T-helper 2 cell (primary cell): ENCODE results near the gene MPZL2.
A peak's percentile ranks its signal among the peaks of the same experiment; 100 is the strongest.

Experiments
- DNase-seq, 5 experiments: peaks; one replicate each; pipeline versions ENCODE4 v3.0.0 to v3.0.0-alpha.2; 2012 to 2022

MPZL2 gene

DNA sequence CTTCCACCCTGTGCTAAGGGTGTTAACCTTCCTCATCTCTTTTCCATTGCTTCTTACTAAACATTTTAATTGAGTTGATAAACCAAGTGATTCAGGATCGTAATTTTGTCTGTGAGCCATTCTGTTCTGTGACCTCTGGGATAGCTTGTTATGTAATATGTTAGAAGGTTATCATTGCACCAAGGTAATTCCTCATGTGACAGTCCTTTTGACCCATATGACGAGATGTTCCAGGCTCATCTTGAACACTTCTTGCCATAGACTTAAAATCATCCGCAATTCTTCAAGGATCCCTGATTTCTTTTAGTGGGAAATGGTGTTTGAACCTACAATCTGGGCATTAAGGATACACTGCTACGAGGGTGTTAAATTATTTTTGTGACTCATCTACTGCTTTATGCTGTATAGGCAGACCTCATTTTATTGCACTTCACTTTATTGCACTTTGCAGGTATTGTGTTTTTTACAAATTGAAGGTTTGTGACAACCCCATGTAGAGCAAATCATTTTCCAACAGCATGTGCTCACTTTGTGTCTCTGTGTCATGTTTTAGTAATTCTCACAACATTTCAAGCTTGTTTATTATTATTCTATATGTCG is 19.0 kb upstream of the MPZL2 start:
- DNase-seq = no peak

DNA sequence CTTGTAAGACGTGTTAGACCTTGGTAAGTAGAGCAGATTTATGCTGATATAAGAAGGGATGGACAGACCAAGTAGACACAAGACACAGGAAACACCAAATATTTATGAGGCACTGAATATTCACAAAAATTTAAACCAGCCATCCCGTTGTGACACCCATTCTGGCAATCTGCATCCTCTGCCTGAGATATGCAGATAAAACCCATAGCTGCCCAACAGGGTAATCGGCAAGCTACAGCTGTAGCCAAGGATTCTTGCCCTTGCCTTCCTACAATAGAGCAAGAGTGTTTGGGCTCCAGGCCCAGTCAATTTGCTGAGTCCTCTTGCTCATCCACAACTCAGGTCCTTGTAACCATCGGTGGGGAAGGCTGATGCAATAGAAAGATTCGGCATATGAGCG is 18.5 kb upstream of the MPZL2 start:
- no peak for DNase-seq

DNA sequence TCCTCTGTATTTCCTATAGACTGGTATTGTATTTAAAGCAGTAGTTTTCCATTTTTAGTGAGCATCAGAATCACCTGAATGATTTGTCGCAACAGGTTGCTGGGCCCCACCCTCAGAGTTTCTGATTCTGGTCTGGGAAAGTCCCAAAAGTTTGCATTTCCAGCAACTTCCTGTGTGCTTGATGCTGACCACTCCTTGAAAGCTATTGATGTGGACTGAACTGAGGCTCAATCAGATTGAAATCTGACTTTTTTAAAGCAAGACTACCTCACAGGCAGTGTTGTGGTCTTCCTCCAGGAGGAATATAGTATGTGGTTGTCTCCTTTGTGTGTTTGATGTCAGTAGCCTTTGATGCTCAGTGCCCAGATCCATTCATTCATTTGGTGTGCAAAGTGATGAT is 17.2 kb upstream of the MPZL2 start:
- DNase-seq = peak in 1 of 5 experiments; percentile 21

DNA sequence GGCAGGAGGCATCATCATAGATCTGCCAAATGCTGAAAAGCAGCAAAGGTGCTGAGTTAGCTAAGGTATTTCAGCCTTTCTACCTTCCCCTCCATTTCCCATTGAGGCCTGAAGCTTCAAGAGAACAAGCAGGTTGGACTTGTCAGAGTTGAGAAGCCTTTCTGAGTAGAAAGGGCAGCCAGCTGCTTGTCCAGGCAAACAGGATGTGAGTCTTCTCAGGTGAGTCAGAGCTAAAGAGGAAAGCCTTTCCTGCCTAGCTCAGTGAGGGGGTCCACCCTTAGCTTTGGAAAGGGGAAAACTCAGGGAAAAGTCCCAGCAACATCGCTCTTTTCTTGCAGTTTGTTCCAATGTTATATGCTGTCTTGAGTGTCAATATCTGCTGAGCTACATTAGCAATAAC is 13.2 kb upstream of the MPZL2 start:
- DNase-seq = peak in 1 of 5 experiments; percentile 16

DNA sequence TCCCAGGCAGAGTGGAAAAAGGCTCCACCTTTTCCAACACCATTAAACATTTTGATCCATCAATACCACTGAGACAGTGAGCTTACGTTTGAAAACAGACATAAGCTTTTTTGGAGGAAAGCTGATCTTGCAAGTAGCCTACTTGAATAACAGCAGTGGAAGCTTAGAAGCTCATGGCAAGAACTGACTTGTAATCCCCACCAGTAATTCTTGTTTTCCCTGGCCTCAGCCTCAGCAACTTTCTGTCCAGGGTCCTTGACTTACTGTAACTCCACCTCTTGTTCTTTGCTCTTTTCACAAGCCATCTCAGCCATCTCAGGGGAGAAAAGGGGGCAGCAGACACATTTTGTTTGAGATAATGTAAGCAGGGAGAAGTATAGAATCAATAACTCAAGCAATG is 12.3 kb upstream of the MPZL2 start:
- DNase-seq = no peak

DNA sequence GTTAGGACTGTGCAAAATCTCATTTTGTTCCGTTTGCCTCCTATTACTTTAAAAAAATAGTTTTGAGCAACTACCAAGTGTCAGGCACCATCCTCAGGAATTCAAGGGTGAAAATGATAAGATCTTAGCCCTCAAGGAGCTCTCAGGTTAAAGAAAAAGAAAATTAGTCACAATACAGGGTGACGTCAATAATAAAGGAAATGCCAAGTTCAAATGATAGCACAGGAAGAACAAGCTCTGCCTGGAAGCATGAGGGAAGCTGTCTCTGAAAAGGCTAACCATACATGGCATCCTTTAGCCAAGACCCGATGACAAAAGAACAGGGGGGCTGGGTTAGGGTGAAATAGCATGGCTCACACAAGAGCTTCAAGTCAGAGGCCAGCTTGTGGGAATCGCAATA is 11.1 kb upstream of the MPZL2 start:
- DNase-seq = peak in 1 of 5 experiments; percentile 14

DNA sequence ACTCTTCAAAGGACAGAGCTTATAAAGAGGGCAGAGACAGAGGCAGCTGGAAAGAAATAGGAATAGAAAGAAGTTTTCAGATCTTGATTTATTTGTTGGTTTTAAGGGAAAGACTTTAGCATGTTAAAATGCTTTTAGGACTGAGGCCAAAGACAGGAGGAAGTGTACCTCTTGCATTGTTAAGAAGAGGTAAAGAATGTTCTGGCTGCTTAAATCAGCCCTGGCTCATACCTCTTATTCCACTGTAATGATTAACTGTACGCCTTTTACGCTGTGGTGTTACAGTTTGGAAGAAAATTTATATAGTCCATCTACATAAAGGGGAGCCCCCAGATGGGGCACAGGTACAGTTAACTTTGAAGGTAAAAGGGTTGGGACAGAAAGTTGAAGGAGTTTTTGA is 10.1 kb upstream of the MPZL2 start:
- no peak for DNase-seq

DNA sequence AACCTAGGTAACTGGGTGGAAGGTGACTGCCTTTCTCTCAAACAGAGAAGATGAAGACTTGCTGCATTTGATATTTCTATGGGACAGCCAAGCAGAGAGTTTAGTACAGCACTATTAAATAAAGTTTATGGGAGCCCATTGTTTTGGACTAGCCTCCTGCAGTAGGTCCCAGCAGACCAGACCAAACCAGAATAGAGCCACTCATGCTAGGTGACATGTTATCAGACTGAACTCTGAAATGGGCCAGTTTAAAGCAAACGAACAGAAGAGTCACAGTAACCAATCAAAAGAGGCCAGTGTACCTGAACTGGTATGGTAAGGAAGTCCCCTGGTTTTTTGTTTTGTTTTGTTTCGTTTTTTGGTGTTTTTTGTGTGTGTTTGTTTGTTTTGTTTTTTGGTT is 7.9 kb upstream of the MPZL2 start:
- no peak for DNase-seq

DNA sequence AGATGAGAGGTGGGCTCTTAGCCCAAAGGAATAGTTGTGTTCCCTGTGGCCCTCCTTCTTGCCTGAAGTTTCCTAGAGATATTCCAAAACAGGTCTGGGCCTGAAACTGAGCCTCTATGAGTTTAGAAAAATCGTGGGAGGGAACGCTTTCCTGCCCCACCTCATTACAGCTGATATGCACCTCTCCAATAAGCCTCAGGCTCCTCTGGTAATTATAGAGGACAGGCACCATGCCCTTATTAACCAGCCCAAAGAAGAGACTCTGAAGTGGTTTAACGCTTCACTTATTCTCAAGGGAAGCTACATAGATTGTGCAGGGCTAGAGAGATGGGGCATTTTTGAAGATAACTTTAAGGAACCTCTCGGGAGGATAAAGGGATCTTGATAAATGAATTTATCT is 3.4 kb upstream of the MPZL2 start:
- no peak for DNase-seq

DNA sequence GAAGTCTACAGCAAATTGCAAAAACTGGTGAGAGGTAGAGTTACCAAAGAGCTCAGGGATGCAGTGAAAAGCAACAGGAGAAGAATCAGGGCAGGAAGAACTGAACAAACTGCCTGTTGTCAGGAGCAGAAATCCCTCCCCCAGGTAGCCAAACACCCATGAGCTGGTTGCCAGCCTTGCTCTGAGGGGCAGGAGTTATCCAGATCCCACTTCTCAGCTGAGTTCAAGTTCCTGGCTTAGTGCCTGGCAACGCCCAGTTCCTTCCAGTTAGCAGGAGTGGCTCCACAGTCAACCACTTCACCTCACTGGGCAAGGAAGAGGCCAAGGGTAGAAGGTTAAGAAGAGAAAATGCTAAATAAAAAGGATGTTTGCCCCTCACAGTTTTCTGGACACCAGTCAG is 1.9 kb upstream of the MPZL2 start:
- DNase-seq = no peak

DNA sequence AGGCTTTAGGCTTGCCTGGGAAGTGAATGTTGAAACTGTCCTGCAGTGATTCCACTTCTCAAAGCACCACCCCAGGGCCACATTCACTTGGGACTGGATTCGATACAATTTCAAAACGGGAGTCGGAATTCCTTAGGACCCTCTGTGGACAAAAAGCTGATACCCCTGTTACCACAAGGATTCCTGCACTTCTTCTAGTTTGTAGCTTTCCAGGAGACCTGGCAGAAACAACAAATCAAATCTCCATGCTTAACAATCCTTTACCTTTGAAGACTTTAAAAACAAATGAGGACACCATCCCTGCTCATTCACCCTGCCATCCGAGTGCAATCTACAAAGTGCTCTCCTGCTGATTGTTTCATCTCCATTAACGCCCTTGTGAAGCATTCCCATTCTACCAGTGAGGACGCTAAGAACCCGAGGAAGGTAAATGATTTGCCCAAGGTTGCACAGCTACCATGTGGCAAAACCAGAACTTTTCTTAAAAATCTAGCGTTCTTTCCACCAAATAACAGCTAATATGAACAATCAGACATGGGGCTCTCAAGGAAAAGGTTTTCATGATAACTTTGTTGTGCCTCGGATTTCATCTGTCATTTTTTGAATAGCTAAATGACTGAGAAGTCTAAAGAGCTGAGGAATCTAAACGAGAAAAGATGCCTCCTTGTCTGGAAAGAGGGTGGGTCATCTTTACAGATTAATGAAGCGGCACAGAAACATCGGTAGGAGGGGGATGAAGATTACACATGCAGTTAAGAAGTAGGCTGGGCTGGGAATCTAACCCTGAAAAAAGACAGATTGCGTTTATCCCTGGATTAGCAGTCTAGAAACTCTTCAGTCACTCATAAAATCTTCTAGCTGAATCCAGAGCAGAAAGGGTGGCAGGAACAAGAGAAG is 720 bp upstream of the MPZL2 start:
- no peak for DNase-seq

DNA sequence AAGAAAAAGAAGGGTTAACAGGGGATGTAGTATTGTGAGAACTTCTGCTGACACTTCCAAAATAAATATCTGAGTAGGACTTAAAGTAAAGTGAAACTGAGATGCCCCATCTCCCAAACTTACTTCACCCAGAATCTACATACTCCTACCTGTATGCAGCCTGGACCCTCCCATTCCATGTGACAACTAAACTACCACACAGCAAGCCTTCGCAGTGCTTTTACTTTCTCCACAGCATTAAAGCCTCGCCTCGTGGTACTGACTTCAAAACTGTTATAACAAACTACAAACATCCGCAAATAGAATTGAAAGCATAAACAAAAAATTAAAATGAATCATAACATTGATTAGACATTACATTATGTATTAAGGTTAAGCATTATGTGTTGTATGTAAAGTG is 985 bp downstream of the MPZL2 start:
- no peak for DNase-seq

DNA sequence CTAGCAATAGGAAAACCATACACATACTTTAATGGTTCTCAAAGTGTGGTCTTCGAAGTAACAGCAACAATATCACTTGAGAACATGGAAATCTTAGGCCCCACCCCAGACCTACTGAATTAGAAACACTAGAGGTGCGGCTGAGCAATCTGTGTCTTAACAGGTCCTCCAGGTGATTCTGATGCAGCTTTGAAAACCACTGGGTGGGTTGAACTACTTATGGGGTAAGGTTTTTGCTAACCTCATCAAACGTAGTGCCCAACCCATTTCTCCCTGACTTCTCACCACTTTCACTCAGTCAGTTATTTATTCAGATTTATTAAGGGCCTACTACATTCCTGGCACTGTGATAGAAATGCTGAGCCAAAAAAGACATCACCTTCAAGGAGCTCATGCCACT is 3.7 kb downstream of the MPZL2 start:
- peak in 1 of 5 experiments; percentile 54 for DNase-seq

DNA sequence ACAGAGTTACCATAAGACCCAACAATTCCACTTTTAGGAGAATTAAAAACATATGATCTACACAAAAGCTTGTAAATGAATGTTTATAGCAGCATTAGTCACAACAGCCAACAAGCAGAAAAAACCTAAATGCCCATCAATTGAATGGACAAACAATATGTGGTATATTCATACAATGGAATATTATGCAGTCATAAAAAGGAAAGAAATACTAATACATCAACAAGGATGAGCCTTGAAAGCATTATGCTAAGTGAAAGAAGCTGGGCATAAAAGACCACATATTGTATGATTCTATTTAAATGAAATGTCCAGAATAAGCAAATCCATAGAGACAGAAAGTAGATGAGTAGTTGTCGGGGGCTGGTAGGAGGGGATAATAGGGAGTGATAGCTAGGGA is 5.0 kb downstream of the MPZL2 start:
- no peak for DNase-seq

DNA sequence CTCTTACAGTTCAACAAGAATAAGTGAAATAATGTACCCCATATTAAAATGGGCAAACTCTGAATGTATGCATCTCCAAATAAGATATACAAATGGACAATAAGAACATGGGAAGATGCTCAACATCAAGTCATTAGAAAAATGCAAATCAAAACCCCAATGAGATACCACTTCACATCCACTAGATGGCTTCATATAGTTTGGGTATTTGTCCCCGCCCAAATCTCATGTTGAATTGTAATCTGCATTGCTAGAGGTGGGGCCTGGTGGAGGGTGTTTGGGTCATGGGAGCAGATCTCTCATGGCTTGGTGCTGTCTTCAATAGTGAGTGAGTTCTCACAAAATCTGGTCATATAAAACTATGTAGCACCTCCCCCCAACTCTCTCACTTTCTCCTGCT is 5.7 kb downstream of the MPZL2 start:
- DNase-seq = peak in 1 of 5 experiments; percentile 57

DNA sequence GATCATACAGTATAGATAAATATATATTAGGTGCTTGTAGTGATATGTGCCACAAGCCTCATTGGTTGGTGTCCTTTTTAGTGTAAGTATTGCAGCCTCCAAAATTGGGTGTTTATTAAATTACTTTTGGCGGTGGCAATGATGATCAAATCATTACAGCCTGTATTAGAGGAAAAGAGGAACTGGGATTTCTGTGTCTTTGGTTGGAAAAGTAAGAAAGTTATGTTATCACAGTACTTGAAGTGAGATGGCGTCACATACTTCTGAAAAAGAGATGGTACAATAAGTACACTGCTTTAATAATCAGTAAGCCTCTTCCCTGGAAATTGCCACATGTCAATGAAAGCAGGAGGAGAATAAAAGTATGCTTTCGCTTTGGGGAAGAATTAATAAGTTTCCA is 11.4 kb downstream of the MPZL2 start:
- DNase-seq = no peak

DNA sequence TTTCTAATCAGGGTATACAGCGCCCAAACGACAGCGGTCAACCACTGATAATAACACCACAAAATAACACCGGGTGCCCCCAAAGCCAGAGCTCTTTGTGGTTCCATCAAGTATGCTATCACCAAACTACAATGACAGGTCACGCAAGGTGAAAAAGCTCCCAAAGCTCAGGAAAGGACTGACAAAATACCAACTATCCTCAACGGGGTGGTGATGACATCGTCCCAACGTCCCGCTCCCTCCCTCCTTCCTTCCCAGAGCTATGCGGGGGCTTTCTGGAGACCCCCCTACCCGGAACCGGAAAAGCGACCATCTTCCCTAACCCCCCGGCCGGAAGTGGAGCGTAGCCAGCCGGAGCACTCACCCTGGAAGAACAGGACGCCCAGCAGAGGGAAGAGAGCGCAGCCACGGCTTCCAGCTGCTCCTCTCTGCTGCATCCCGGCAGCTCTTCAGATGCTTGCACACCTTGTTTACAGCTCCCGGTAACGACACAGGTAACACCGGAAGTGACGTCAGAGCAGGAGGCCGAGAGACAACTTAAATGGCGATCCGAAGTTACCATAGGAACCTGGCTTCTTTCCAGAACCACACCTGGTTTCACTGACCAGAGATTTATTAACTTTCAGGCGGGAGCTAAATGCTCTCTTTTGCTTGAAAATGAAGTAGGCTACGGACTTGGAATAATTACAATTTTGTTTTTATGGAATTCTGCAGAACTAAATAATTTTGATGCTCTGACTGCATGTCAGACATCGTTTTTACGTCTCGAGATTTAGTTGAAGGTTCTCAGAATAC is 12.0 kb downstream of the MPZL2 start, which contains the start of gene MPZL3:
MPZL3 (minus strand) TSS at position 508 of the 795 bp plus-strand sequence; CDS start at position 437, 71 bp downstream.
- DNase-seq = peak; percentile 36 to 93 (median 80)

DNA sequence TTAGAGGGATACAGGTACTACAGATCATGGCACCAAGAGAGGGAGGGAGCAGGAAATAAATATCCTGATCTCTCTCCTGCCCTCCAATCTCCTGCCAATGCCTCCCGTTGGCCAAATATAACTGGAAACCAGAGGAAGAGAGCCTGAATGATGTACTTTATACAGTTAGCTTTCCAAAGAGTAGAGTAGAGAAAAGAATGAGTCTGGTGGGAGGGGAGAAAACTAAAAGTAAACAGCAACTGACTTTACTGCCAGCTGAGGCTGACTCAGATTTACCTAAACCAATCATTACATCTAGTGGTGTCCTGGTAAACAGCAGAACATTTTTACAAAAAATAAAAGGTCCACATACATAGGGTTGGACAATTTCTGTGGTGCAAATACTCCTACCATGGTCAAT is 17.1 kb downstream of the MPZL2 start:
- DNase-seq = peak in 1 of 5 experiments; percentile 85

DNA sequence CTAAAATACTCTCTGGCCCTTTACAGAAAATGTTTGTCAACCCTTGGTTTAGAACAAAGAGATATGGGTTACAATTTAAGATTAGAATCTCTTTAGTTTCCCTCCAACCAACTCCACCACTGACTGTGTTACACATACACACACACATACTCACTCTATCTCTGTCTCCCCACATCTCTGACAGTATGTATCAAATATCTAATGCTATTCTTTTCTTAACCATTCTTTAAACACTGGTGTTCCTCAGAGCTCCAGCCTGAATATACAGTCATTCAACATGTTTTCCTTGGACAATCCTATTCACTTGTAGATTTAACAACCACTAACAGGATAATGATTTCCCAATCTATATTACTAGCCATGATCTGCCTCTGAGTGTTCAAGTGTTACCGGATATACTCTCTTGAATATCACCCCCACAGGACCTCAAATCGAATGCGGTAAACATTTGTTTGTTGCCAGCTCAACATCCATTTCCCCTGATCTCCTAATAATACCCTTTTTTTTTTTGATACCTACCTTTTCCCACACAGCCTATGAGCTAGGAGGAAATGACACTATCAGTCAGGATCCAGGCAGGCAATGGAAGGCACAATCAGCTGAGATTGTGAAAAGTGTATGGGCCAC is 18.0 kb downstream of the MPZL2 start:
- peak in 2 of 5 experiments; percentile 29 to 88 for DNase-seq

DNA sequence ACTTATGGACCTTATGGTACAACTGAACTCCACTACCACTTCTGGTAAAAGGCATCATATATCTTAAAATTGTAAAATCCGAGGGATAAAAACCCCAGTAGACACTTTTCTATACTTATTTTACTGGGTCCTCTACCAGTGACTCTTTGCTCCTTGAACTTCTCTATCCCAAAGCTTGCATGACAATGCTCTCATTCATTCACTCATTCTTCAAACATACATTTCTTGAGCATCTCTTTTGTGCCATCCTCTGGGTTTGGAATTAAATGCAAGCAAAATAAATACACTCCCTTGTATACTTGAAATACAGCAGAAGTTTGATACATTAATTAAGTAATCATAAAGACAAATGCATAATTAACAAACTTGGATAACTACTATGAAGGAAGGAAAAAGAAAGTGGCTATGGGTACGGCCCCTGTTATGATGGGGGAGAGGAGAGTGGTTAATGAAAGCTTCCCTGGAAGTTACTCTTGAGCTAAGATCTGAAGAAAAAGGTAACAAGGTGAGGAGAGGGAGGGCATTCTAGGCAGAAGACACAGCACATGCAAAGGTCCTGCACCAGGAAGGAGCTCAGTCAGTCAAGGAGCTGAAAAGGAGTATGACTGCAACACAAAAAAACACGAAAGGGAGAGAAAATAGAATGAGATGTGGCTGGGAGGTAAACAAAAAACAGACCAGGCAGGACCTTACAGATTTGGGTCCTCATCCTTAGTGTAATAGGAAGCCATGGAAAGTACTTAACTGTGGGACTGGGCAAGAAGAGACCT is 19.9 kb downstream of the MPZL2 start:
- no peak for DNase-seq

DNA sequence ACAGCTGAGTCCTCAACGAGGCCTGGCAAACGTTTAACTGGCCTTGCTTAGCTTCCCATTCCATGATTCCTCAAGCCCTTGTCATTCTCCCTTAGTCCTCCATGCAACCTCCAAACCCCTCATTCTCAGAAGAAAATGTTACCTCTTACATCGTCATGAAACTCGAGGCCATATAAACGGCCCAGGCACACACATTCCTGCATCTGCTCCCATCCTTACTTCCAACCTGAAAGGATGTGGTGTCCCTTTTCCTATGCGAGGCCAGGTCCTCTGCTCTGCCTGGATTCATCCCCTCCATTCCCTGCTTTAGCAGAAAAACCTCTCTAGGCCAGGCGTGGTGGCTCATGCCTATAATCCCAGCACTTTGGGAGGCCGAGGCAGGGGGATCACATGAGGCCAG is 20.9 kb downstream of the MPZL2 start:
- no peak for DNase-seq

DNA sequence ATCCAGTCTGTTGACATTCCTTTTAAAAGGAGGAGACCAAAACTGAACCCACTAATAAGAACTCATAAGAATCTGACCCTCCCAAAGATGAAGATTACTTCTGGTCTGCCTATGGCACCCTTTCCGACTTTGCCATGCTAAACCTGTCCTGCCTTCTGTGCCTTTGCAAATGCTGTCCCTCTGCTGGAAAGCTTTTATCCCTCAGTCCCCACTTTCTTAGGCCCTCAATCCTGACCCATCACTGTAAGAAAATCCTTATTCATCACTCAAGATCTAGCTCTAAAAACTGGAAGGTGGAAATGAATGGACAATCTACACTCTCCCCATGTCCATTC is 22.4 kb downstream of the MPZL2 start:
- no peak for DNase-seq
